HG03097 (cell line): Measurements from ENCODE around the gene NSMF.

Source experiments
- ATAC-seq: cut with Tn5 transposase; IDR thresholded peaks from one replicate; pipeline ENCODE4 v1.9.1; 2021; ENCODE audit not compliant: unreplicated experiment, low FRiP score

NSMF gene

DNA sequence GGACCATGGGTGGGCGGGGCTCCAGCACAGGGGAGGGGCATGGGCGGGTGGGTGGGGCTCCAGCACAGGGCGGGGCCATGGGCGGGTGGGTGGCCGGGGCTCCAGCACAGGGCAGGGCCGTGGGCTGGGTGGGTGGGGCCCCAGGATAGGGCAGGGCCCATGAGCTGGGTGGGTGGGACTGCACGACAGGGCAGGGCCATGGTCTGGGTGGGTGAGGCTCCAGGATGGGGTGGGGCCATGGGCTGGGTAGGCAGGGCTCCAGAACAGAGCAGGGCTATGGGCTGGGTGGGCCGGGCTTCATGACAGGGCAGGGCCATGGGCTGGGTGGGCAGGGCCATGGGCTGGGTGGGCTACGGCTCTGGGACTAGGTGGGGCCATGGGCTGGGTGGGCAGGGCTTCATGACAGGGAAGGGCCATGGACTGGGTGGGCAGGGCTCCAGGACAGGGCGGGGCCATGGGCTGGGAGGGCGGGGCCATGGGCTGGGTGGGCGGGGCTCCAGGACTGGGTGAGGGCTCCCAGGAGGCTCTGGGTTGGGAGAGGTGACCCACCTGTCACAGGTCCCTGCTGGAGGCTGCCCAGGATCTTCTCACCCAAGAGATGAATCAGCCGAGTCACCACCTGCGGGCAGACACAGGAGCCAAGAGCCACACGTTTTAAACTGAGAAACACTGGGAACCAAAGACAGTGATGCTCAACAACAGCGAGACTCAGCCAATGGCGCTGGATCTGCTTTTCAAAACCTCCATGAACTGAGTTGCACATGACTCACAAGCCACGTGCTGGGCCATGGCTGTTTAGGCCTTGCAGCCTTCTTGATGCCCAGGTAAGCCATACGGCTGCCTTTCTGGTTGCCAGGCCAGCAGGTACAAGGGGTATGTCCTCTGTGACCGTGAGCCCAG is 33.6 kb upstream of the NSMF start:
- no peak for ATAC-seq

DNA sequence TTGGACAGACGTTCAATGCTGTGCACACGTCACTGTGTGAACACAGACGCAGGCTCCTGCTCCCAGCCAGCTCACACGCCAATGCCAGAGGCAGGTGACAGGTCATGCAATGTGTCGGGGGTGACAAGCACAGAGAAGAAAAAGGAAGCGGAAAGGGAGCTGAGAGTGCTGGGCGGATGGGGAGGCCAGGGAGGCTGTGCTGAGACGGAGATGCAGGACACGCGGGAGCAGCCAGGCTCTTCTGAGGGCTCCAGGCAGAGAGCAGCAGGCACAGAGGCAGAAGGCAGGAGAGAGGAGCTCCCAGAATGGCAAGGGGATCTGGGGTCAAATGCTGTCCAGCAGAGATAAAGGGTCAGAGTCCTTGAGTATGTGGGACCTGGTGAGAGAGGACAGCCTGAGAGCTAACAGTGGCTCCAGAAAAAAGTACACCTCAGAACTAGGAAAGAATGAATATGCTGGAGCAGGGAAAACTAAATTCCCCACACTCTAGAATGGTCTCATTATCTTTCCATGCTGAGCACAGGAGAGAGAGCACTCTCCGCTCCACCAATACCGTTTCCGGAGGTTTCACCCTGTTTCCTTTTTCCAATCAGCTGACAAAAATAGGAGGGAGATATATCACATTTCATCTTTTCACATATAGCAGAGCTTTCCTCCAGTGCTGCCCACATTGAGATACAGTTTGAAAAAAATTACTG is 32.8 kb upstream of the NSMF start:
- no peak for ATAC-seq

DNA sequence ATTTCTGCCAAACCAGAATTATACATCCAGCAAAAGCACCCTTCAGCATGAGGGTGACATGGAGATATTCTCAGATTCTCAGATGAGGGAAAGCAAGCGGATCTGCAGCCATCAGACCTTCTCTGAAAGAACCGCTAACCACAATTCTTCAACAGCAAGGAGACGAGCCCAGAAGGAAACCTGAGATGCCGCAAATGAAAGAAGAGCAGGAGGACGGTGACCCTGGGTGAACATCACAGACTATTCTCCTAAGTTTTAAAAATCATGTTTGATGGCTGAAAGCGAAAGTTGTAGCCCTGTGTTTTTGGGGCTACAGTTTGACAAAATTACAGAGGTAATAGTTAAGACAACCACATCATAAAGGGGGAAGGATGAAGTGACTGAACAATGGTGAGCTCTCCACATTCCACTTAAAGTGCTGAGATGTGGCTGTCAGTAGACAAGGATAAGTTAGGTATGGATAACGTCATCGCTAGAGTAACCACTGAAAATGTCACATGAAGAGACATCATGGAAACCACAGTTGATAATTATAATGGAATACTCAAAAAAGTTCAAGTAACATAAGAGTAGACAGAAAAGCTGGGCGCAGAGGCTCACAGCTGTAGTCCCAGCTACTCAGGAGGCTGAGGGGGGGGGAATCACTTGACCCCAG is 31.5 kb upstream of the NSMF start:
- no peak for ATAC-seq

DNA sequence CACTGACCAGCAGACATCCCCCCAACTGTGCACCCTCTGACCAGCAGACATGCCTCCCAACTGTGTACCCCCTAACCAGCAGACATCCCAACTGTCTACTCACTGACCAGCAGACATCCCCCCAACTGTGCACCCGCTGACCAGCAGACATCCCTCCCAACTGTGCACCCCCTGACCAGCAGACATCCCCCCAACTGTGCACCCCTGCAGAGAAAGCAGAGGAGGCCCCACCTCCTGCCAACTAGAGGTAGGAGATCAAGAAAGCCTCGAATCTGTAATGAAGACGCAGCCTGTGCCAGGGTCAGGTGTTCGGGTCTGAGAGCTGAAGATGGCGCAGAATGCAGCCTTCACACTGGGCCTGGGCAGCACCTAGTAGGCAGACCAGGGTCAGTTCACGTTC is 29.8 kb upstream of the NSMF start:
- ATAC-seq = no peak

DNA sequence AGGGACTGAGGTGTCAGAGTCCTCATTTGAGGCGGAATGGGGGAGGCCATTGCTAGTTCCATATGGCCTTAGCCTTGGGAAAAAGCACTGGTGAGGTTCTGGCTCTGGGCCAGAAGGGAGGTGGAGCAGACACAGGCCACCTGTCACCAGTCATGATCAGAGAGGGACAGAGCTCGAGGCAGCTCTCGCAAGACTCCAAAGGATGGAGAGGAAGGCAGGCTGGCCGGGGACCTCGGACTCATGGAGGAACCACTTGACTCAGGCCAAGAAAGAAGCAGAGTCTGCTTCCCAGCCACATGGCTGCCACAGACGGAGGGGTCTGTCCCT is 29.2 kb upstream of the NSMF start:
- ATAC-seq = no peak

DNA sequence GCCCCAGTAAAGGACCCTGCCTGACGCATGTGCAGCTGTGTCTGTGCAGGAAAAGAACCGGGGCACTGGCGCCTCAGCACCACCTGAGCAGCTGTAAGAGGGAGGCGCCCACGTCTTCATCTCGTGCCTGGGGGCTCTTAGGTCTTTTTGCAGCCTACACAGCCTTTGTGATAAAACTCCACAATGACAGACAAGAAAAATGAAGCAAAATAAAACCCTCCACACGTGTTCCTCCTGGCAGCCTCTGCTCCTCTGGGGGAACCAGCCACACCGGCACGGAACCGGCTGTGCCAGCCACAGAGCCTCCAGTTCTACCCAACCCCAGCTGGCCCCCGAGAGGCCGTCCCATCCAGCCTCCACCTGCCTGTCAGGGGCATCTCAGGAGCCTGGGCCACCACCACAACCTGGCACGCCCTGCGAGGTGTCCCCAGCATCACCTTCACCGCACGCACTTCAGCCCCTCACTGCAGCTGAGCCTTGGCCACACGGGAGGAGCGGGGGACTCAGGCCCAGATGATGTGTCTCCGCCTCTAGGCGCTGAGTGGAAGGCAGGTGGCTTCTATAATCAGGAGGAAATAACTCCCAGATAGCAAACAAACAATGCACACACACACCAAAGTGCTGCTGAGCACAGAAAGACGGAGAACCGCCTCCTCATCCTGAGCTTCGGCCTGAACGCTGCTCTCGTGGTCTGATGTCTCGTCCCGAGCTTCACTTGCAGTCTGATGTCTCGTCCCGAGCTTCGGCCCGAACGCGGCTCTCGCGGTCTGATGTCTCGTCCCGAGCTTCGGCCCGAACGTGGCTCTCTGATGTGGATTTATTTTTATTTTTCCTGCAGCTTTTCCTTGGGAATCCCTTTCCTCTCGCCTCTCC is 28.6 kb upstream of the NSMF start:
- no peak for ATAC-seq

DNA sequence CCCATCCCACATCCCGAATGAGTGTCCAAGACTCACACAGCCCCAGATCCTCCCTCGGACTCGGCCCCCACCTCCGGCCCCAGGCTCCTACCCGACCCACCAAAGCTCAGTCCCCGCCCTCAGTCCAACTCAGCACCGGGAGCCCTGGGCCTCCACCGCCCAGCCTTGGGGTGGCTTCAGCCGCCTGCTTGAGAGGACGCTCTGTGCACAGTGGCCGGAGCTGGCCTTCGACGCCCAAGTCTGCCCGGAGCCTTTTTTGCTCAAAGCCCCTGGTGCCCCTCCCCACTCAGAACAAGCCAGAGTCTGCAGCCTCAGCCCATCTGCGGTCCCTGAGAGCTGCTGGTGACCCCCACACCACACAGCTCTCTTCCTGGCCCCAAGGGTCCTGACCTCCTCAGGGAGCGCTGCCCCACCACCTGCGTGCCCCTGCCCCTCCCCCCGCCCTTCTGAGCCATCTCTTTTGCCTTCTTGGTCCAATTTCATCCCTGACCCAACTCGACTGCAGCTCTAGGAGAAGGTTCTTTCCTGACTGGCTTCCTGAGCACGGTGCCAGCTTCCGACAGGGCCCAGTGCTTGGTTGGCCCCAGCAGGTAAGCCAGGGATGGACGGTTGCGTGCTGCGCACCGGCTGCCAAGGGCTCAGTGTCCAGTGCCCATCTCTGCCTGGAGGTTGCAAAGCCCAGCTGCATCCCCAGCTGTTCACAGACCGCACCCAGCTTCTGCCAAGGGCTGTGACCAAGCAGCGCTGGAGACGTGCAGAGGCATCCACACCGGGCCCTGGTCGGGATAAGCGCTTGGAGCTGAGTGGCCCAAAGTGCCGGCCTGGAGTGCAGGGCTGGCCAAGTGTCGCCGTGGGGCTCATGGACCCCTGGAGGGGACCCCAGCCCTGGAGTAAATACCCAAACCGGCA is 27.7 kb upstream of the NSMF start:
- no peak for ATAC-seq

DNA sequence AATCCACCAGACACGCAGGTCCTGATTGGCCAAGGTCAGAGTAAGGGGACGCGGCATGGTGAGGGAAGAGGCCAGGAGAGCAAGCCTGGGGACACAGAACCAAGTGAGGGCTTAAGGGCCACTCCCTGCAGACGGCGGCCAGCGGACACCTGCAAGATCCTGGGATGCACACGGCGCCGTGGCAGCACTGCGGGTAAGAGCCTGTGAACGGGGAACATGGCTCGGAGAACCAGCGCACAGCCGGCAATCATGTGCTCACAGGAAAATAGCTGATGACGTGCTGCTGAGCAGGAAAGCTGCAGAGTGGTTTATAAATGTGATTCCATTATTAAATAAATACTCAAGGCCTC is 27.0 kb upstream of the NSMF start:
- ATAC-seq = no peak

DNA sequence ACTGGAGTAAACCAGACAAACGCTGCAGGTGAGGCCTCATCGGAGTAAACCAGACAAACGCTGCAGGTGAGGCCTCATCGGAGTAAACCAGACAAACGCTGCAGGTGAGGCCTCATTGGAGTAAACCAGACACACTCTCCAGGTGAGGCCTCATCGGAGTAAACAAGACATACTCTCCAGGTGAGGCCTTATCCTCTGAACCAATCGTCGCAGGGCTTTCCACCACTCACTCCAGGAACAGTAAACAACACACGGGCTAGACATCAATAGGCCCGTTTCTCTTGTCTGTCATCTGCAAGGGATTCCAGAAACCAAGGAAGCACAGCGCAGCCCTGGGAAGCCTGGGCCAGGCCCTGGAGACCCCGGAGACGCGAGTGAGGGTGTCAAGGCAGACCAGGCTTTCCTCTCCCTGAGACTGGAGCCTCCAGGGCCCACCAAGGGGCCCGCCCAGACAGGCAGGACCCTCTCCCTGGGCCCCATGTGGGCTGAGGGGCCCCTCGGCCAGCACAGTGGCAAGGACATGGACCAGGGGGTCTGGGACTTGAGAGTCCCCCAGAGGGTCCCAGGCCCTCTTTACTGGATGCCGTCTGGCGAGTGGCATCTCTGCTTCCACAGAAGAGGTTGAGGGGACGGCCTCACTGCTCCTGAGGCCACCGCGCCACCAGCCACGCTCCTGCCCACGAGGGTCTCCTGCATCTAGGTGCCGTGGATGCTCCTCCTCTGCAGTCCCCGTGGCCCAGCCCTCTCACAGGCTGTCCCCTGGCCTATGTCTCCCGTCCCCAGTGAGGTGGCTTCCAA is 26.4 kb upstream of the NSMF start:
- no peak for ATAC-seq

DNA sequence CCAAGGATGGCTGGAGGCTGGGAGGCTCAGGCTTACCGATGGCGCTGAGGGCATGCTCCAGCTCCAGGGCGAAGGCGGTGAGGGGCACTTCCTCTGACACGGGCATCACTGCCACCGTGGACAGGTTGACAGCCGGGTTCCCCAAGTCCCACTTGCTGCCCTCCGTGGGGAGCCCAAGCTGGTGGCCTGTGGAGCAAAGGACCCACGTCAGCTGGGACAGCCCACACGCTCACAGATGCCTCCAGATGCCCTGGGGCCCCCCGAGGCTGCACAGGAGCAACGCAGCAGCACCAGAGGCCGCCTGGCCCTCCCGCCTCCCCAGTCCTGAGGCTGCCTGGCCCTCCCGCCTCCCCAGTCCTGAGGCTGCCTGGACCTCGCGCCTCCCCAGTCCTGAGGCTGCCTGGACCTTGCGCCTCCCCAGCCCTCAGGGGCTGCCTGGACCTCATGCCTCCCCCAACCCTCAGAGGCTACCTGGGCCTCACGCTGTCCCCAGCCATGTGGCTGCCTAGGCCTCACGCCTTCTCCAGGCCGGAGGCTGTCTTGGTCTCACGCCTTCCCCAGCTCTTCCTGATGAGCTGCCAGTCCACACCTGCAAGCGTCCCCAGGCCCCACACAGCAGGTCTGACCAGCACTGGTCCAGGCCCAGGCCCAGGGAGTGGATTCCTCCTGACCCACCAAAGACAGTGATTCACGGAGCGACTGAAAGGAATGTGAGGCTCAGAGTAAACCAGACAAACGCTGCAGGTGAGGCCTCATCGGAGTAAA is 25.6 kb upstream of the NSMF start:
- ATAC-seq = no peak

DNA sequence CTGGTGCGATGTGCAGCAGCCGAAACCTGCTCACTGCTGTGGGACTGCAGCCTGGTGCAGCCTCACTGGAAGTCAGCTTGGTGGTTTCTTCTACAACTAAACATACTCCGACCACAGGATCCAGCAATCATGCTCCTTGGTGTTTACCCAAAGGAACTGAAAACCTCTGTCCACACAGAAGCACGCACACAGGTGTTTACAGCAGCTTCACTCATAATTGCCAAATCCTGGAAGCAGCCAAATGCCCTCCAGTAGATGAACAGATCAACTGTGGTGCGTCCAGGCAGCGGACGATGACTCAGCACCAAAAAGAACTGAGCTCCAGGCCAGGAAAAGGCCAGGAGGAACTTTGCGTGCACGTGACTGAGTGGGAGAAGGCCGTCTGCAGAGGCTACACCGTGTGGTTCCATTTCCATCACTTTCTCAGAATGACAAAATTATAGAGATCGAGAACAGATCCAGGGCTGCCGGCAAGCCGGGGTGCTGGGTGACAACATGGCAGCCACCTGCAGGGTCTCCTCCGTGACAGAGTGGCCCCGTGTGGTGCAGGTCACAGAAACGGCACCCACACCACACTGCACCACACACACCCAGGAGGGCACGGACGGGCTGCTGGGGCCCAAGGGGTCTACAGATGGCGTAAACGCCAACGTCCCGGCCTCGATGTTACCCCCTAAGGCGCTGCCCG is 23.1 kb upstream of the NSMF start:
- ATAC-seq = peak; percentile 64

DNA sequence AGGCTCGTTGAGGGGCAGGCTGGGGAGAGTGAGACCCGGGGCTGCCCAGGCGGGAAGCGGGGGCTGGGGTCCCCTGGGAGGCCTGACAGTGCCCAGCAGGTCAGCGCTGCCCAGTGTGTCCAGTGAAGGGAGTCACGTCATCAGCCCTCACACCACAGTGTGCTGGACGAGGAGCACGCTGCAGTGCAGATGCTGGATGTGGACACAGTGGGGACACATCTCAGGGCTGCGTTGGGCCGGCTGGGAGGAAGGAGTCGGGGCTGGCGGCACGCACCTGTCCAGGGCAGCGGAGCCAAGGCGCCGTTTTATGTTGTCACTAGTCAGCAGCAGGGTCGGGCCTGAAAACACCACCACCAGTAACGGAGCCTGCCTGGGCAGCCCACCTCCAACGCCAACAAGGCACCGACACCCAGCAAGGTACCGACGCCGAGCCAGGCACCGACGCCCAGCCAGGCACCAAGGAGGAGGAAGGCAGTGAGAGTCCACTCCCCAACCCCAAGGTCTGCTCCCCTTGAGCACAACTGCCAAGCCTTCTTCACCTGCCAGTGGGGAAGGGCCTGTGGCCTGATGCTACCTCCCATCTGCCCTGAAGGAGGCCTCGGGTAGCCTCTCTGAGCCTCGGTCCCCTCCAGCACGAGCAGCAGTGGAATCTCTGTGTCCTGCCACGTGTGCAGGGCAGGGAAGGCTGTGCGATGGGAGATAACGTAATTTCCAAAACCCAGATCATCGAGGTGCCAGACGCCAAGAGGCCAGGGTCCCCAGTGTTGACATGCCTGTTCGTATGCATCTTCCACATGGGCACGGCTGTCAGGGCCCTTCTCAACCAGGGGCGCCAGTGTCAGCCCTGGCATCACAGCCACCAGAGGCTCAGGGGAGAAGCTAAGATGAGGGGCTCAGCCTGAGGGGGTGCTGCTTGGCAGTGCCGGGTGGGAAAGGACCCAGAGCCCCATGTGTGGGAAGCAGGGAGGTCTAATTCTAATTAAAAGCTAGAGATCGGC is 21.9 kb upstream of the NSMF start:
- ATAC-seq = no peak

DNA sequence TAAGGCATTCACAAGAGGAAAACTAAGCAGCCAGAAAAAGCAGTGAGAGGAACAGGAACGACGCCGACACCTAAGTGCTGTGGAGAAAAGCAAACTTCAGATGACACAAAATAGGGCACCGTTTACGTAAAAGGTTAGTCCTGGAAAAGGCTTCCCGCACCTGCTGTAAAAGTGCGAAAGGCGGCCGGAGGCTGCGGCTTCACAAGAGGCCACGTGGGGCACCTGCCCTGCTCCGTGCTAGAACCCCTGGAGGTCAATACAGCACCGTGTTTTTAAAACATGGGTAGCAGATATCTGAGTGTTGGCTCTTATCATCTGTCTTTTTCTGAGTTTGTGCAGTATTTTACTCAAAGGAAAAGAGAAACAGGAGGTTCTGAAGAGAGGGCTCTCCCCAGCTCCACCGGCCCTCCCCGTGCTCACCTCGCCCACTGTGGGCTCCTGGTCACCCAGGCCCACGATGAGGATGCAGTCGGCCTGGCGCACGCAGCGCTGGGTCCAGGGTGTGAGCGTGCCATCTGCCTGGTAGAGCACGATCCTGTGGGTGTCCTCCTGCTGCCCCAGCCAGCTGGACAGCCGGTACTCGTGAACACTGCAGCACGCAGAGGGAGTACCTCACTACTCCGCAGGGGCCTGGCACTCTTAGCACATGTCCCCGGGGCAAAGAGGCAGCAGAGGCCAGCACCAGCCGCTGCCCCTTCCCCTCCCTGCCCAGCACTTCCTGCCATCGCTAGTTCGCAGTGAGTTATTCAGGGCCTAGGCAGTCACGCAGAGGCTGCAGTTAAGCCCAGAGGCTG is 21.0 kb upstream of the NSMF start:
- no peak for ATAC-seq

DNA sequence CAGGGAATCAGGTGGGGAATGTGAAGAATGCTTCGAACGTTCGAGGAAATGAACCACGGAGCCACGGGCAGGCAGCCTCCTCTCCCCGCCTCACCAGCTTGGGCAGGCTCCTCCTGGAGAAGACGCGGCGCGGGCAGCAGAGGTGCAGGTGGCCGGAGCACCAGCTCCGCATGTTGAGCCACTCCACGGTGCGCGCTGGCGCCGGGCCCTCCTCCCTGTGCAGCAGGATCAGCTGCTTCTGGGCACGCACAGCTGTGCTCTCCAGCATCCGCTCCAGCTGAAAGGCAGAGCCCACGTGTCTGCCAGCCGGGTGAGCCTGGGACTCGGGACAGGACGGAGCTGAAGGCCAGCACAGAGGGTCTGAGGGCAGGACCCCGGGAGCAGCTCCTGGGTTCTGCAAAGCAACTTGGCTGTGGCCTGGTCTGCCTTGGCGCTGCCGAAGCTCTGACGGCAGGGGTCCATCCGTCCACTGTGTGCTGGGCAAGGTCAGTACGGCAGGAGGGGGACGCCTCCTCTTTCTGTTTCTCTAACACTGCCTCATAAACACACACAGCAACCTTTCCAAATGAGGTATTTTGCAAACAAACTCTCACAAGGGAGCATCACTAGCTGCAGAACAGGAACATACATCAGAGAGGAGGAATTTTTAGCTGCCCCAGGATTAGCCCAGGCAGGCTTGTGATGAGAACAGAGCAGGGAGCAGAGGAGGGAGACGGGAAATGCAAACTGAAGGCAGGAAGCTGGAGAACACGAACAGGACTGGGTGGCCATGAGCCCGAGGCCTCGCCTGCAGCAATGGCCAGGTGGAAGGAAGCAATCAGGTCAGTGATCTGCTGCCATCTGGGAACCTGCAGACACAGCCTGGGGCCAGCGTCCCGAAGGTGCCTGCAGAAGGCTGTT is 20.1 kb upstream of the NSMF start:
- ATAC-seq = no peak

DNA sequence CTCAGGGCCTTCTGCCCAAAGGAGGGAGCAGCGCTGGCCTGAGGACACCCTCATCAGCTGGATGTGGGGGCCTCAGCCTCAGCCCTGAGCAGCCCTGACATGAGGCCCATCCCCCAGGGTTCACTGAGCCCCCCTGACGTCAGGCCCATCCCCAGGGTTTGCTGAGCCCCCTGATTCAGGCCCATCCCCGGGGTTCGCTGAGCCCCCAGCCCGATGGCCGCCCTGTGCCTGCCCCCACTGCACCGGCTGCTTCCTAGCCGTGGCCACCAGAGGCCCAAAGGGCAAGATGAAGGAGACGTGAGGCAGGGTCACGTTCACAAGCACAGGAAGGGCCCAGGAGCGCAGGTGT is 19.5 kb upstream of the NSMF start:
- no peak for ATAC-seq
